Measurements from ENCODE around the gene PCBP2.
A peak's percentile ranks its signal among the peaks of the same experiment; 100 is the strongest.

PCBP2 gene

DNA sequence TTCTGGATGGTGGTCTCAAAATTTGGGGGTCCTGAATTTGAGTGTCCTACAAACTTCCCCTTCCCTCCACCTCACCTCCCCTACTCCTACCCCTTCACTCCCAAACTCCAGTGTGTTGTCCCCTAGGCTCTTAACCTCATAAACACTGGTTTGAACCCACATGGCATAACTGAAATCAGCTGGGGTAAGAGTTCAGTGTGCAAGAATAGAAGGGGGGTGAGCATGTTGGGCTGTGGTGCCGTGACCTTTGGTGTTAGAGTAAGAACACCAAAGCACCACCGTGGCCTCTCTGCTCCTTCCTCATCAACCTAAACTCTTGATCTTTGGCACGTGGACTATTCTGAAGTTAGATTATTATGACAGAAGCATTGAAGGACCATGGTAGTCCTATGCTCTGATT lies 11.0 kb downstream of the PCBP2 start:
- TF ChIP-seq, protein P1, sequence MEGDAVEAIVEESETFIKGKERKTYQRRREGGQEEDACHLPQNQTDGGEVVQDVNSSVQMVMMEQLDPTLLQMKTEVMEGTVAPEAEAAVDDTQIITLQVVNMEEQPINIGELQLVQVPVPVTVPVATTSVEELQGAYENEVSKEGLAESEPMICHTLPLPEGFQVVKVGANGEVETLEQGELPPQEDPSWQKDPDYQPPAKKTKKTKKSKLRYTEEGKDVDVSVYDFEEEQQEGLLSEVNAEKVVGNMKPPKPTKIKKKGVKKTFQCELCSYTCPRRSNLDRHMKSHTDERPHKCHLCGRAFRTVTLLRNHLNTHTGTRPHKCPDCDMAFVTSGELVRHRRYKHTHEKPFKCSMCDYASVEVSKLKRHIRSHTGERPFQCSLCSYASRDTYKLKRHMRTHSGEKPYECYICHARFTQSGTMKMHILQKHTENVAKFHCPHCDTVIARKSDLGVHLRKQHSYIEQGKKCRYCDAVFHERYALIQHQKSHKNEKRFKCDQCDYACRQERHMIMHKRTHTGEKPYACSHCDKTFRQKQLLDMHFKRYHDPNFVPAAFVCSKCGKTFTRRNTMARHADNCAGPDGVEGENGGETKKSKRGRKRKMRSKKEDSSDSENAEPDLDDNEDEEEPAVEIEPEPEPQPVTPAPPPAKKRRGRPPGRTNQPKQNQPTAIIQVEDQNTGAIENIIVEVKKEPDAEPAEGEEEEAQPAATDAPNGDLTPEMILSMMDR (conservative IDR thresholded peaks at IDR 0.05), result no peak
- peak overlapping the region; percentile 3; the same call in 1 of the 2 replicates for H3K27ac ChIP-seq

DNA sequence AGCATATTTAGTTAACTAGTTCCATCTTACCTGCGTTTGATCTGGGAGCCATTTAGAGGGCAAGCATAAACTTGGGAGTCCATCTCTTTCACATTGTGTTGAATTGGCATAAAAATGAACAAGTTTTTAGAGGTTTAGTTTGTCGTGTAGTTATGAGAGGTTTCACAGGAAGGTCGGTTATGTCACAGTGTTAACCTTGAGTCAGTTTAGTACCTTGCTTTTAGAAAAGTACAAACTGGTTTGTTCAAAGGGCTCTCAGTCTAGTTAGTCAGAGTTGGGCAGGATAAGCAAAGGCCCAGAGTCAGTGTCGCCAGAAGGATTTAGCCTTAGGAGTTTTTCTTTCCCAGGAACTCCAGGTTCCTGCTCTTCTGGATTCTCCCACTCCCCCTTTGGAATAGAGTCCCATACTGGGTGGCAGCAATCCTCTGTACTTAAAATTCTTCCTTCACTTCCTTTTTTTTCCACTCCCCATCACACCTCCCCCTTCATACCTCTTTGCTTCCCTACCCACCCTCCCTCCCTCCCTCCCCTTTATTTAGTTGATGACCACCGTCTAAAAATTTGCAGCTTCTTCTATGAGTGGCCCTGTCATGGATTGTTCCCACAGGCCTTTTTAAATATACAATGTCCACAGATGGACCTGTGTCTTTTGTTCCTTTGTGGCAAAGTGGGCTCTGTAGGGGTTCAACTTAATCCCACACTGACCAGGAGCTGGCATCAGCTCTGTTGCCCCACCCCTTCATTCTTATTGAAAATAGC lies 12.1 kb downstream of the PCBP2 start:
- TF ChIP-seq, protein P1 (conservative IDR thresholded peaks at IDR 0.05), result no peak
- H3K27ac ChIP-seq, result peak overlapping the region; percentile 3; the same call in 1 of the 2 replicates

DNA sequence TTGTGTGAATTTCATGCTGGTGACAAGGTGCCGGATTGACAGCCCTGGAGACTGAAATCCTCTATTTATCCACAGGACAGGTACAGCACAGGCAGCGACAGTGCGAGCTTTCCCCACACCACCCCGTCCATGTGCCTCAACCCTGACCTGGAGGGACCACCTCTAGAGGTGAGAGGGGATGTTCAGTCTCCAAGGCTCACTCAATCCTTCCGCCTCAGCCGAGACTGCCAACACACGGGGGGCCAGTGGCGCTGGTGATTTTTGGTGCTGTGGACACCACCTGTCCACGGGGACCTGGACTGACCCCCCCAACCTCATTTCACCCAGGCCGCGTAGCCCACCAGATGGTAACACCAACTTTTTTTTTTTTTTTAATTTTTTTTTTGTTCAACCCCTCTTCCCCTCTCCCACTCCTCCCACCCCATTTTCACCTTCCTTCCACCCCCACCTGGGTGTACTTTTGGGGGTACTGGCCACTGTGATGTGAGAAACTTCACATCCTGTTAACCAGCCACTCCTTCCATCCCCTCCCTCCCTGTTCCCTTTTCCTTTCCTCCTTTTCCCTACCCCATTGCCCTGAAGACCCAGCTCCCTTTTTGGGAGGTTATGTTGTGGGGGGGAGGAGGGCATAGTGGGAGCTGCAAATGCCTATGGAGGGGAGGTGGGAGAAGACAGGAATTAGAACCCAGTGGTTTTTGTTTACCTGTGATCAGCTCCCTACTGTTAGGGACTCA lies 12.9 kb downstream of the PCBP2 start:
- peak overlapping the region; percentile 23; the same call in 1 of the 2 replicates for H3K27ac ChIP-seq

DNA sequence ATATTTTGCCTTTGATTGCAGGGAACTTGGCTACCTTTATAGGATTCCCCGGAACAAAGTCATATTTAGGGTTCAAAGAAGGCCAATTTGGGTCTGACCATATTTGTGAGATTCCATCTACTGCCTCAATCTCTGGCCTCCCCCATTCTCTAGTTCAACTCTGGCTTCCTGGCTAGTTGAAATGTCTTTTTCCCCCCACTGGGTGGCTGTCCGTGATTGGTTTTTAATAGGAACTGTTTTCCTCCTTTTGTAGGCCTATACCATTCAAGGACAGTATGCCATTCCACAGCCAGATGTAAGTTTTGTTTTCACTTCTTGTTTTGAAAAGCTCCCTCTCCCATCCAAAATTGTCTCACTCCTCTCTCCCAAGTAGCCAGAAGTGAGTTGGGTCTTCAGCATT lies 13.8 kb downstream of the PCBP2 start:
- TF ChIP-seq, protein P1 (conservative IDR thresholded peaks at IDR 0.05), result no peak
- H3K27ac ChIP-seq, result peak overlapping the region; percentile 80; the same call in 1 of the 2 replicates

More for the DNA sequence above, 12.9 kb downstream of the PCBP2 start:
- TF ChIP-seq, protein P1 (conservative IDR thresholded peaks at IDR 0.05), result no peak

DNA sequence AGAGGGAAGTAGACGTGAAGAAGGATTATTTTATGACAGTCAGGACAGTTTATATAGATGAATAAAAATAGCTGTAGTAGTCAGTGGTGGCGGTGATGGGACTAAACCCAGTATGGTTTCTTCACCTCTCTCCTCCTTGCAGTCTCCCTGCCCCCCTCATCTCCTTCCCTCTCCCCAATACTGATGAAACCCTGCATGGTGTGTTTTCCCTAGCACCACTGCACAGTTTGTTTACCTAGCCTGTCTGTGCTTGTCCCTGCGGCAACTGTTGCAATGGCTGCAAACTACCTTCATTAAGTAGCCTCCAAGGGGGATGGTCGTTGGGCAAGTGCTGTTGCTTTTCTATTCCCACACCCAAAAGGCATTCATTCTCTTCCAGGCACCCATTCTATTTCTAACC lies 14.7 kb downstream of the PCBP2 start:
- TF ChIP-seq, protein P1 (conservative IDR thresholded peaks at IDR 0.05), result no peak
- H3K27ac ChIP-seq, result peak overlapping the region; percentile 80; the same call in 1 of the 2 replicates

DNA sequence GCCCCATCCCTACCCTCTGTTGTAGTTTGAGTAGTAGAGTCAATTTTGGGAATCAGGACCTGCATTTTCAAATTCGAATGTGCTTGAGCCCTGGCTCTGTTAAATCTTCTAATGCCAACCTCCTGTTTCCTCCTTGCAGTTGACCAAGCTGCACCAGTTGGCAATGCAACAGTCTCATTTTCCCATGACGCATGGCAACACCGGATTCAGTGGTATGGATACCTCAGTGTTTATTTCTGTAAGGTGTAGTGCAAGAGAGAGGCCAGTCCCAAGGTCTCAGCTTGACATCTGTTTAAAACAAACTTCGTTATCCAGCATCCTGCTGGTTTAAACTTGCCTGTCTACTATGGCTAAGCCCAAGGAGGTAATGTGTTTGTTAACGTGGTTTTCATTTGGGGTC lies 15.2 kb downstream of the PCBP2 start:
- TF ChIP-seq, protein P1 (conservative IDR thresholded peaks at IDR 0.05), result no peak
- peak overlapping the region; percentile 80; the same call in 1 of the 2 replicates for H3K27ac ChIP-seq

DNA sequence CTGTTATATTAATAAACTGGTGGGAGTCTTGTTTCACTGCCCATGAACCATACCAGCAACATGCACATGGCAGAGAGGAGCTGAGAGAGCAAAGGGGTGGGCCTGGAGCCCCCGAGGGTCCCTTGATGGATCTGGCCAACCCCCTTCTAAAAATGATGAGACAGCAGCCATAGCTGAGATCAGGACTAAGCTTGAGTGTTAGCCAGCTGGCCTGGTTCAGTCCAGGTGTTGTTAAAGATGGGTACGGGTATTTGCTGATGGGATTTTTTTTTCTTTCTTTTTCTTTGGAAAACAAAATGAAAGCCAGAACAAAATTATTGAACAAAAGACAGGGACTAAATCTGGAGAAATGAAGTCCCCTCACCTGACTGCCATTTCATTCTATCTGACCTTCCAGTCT lies 16.0 kb downstream of the PCBP2 start:
- TF ChIP-seq, protein P1 (conservative IDR thresholded peaks at IDR 0.05), result no peak
- peak overlapping the region; percentile 80; the same call in 1 of the 2 replicates for H3K27ac ChIP-seq
